Keratinocyte (primary cell): ENCODE measurements around the gene ANO9. TPM values are rescaled to one million over a fixed set of nuclear protein-coding genes. Genes with fewer than 3 reads are reported as not detected.

Experiments
- DNase-seq: peaks from one replicate; pipeline ENCODE4 v3.0.0-alpha.2; 2011; ENCODE audit warnings: low read depth, missing footprints, low spot score
- FAIRE-seq: peaks from 2 replicates; lab custom pipeline; 2011; peaks lifted over from hg19 to GRCh38; lab: Jason Lieb, UNC
- H2AFZ ChIP-seq: 2 replicates; pipeline ENCODE4 v1.6.0; 2012; ENCODE audit warnings: low read length, control low read depth, inconsistent platforms; ENCODE audit not compliant: control insufficient read depth
- H3K27ac ChIP-seq: 2 replicates; pipeline ENCODE4 v1.5.1; 2011; ENCODE audit warnings: low read length; ENCODE audit not compliant: control insufficient read depth, insufficient read depth
- H3K27me3 ChIP-seq: 3 replicates; pipeline ENCODE4 v1.6.0; 2011; ENCODE audit warnings: low read length; ENCODE audit not compliant: control insufficient read depth, insufficient read depth; ENCODE audit errors: extremely low read depth
- H3K36me3 ChIP-seq, 2 experiments: 2 replicates in 1 of 2; 3 replicates in 1 of 2; pipeline ENCODE4 v1.5.1; 2011; ENCODE audit warnings: low read length in 2 of 2, mild to moderate bottlenecking in 1 of 2; ENCODE audit not compliant: control insufficient read depth in 2 of 2, insufficient read depth in 2 of 2; ENCODE audit errors: extremely low read depth in 1 of 2
- H3K4me1 ChIP-seq: 3 replicates; pipeline ENCODE4 v1.5.1; 2011; ENCODE audit warnings: low read length; ENCODE audit not compliant: control insufficient read depth, insufficient read depth; ENCODE audit errors: extremely low read depth
- H3K4me2 ChIP-seq: 3 replicates; pipeline ENCODE4 v1.6.0; 2011; ENCODE audit warnings: low read depth, low read length; ENCODE audit not compliant: control insufficient read depth, insufficient read depth; ENCODE audit errors: extremely low read depth
- H3K4me3 ChIP-seq, 3 experiments: fragments of 200-600 bp in 1 of 3; sonication (generic) in 1 of 3; 2 replicates in 2 of 3; 3 replicates in 1 of 3; pipeline ENCODE4 v1.5.1; 2011 to 2016; ENCODE audit warnings: low read length in 3 of 3, mild to moderate bottlenecking in 3 of 3, control low read depth in 2 of 3, inconsistent platforms in 1 of 3, low read depth in 1 of 3, mixed read lengths in 1 of 3, mixed run types in 1 of 3, moderate library complexity in 1 of 3; ENCODE audit not compliant: control insufficient read depth in 2 of 3, insufficient read depth in 2 of 3; ENCODE audit errors: extremely low read depth in 1 of 3
- H3K79me2 ChIP-seq: 2 replicates; pipeline ENCODE4 v1.6.0; 2012; ENCODE audit warnings: low read length; ENCODE audit not compliant: control insufficient read depth, insufficient read depth
- H3K9ac ChIP-seq: 3 replicates; pipeline ENCODE4 v1.6.0; 2011; ENCODE audit warnings: low read length; ENCODE audit not compliant: control insufficient read depth, insufficient read depth; ENCODE audit errors: extremely low read depth
- H3K9me1 ChIP-seq: 3 replicates; pipeline ENCODE4 v1.6.0; 2011; ENCODE audit warnings: low read length; ENCODE audit not compliant: control insufficient read depth, insufficient read depth; ENCODE audit errors: extremely low read depth
- H3K9me3 ChIP-seq: 2 replicates; pipeline ENCODE4 v1.5.1; 2012; ENCODE audit warnings: low read depth, low read length; ENCODE audit not compliant: control insufficient read depth
- H4K20me1 ChIP-seq: 3 replicates; pipeline ENCODE4 v1.6.0; 2011; ENCODE audit warnings: low read length; ENCODE audit not compliant: control insufficient read depth, insufficient read depth; ENCODE audit errors: extremely low read depth
- EZH2 ChIP-seq: IDR thresholded peaks from one replicate; pipeline ENCODE4 v1.6.1; 2012; ENCODE audit warnings: inconsistent platforms, mild to moderate bottlenecking, low read length, moderate library complexity
- dilution Hi-C: fragments of 300-500 bp; cut with MboI; formaldehyde crosslinking; loops from one replicate; pipeline ENCODE4 v1.7.0; 2020; ENCODE audit warnings: low sequenced_read_pairs; ENCODE audit not compliant: extremely low pct_ligation_motif_present
- polyA plus RNA-seq, 5 experiments: library from polyadenylated mRNA; depleted of rRNA in 3 of 5; stranded (reverse) in 3 of 5; stranded (forward) in 1 of 5; unstranded in 1 of 5; fragments of >200 nt; gene quantifications; 1 replicate in 1 of 5; 2 replicates in 3 of 5; 3 replicates in 1 of 5; pipeline versions ENCODE4 v1.2.1 to v1.2.3, GENCODE V29; 2011 to 2012; ENCODE audit warnings: missing spikeins in 2 of 5, low read depth in 1 of 5, low replicate concordance in 1 of 5
- TF ChIP-seq, protein P1 (sequence below), 3 experiments: IDR thresholded peaks in 1 of 3; conservative IDR thresholded peaks in 1 of 3; optimal IDR thresholded peaks in 1 of 3; 2 replicates in 2 of 3; 3 replicates in 1 of 3; pipeline versions ENCODE3 to v1.5.1; 2011; ENCODE audit warnings: low read length in 3 of 3, mild to moderate bottlenecking in 3 of 3, moderate library complexity in 2 of 3, control low read depth in 1 of 3, inconsistent platforms in 1 of 3; ENCODE audit not compliant: insufficient read depth in 2 of 3; ENCODE audit errors: extremely low read depth in 1 of 3

The ANO9 gene
- polyA plus RNA-seq, 1 donor (not counting 4 experiments of a cell fraction or from before 2014, with no cell fraction given) = 16.1 TPM

DNA sequence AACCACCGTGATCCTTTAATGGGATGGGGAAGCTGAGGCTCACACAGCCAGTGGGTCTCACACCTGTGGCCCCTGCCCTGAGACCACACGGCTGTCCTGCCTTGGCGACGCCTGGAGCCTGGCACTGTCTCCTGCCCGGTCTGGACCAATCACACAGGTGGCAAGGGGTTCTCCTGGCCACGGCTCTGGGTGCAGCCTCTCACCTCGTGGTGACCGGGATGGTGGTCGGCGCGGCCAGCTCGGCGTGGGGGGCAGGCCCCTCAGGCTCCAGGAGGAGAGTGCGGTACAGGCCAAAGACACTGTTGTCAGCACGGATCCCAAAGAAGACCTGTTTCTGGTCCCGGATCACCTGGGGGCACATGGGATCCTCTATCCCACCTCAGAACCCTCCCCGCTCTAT is 8.7 kb downstream of the ANO9 start:
- H3K4me1 ChIP-seq = no peaks in the 10 kb centered on the region
- H3K4me2 ChIP-seq = no peak overlapping the region
- no peak overlapping the region for H3K9ac ChIP-seq
- DNase-seq (no peak), FAIRE-seq (no peak)
- no peaks in the 10 kb centered on the region for H3K9me1 ChIP-seq
- no peaks in the 10 kb centered on the region for H3K79me2 ChIP-seq
- H2AFZ ChIP-seq = no peak overlapping the region
- dilution Hi-C loops = no loop called here
- TF ChIP-seq, protein P1, sequence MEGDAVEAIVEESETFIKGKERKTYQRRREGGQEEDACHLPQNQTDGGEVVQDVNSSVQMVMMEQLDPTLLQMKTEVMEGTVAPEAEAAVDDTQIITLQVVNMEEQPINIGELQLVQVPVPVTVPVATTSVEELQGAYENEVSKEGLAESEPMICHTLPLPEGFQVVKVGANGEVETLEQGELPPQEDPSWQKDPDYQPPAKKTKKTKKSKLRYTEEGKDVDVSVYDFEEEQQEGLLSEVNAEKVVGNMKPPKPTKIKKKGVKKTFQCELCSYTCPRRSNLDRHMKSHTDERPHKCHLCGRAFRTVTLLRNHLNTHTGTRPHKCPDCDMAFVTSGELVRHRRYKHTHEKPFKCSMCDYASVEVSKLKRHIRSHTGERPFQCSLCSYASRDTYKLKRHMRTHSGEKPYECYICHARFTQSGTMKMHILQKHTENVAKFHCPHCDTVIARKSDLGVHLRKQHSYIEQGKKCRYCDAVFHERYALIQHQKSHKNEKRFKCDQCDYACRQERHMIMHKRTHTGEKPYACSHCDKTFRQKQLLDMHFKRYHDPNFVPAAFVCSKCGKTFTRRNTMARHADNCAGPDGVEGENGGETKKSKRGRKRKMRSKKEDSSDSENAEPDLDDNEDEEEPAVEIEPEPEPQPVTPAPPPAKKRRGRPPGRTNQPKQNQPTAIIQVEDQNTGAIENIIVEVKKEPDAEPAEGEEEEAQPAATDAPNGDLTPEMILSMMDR (optimal IDR thresholded peaks at IDR 0.05 in 1 of 3, IDR thresholded peaks at IDR 0.05 in 1 of 3, conservative IDR thresholded peaks at IDR 0.05 in 1 of 3; ENCODE audit: extremely low read depth in 1 of 3, insufficient read depth in 2 of 3, low read length in 3 of 3) = no peak
- TF ChIP-seq EZH2 = no peak
- H3K9me3 ChIP-seq = no peaks in the 10 kb centered on the region
- H3K27me3 ChIP-seq = no peaks in the 10 kb centered on the region
- no peak overlapping the region for H3K4me3 ChIP-seq
- H3K36me3 ChIP-seq = peaks cover 0 to 9% of the 10 kb centered on the region in 2 experiments
- H3K27ac ChIP-seq = no peak overlapping the region
- H4K20me1 ChIP-seq = no peaks in the 10 kb centered on the region

- H2AFZ ChIP-seq = no peak overlapping the region
- no peaks in the 10 kb centered on the region for H3K9me1 ChIP-seq
- DNase-seq (no peak), FAIRE-seq (no peak)
- no peaks in the 10 kb centered on the region for H3K9me3 ChIP-seq
- dilution Hi-C loops = no loop called here
- H3K4me2 ChIP-seq = no peak overlapping the region
- no peaks in the 10 kb centered on the region for H3K79me2 ChIP-seq
- TF ChIP-seq, protein P1 (optimal IDR thresholded peaks at IDR 0.05 in 1 of 3, IDR thresholded peaks at IDR 0.05 in 1 of 3, conservative IDR thresholded peaks at IDR 0.05 in 1 of 3; ENCODE audit: extremely low read depth in 1 of 3, insufficient read depth in 2 of 3, low read length in 3 of 3) = no peak
- TF ChIP-seq EZH2 = no peak
- no peak overlapping the region for H3K9ac ChIP-seq
- H3K4me1 ChIP-seq = no peaks in the 10 kb centered on the region
- no peaks in the 10 kb centered on the region for H3K27me3 ChIP-seq
- no peaks in the 10 kb centered on the region for H4K20me1 ChIP-seq
- H3K36me3 ChIP-seq = peaks cover 0 to 11% of the 10 kb centered on the region in 2 experiments
- no peak overlapping the region for H3K4me3 ChIP-seq
- H3K27ac ChIP-seq = no peak overlapping the region
Observed at GRCh38 chr11:432501-433100, 9.2 kb downstream of the ANO9 start.
